Amniotic stem cell (primary cell): Measurements from ENCODE around the gene SRGAP2C.
"Not testable (repeated sequence)": the region's sequence is repeated elsewhere in the genome, so short reads cannot be mapped to it uniquely, and the experiment has no call there.

Experiments
- DNase-seq: peaks from one replicate; lab custom pipeline; 2025; lab: John Stamatoyannopoulos, UW

Gene SRGAP2C

GRCh38 chr1:121186191-121186590 lies 1.4 kb downstream of the SRGAP2C start:
- DNase-seq = not testable (repeated sequence)

GRCh38 chr1:121187914-121188313 lies 3.1 kb downstream of the SRGAP2C start:
- not testable (repeated sequence) for DNase-seq

- DNase-seq = not testable (repeated sequence)
Observed at GRCh38 chr1:121192512-121192911, 7.7 kb downstream of the SRGAP2C start.

- DNase-seq = not testable (repeated sequence)
Observed at GRCh38 chr1:121197095-121197882, 12.5 kb downstream of the SRGAP2C start.

- not testable (repeated sequence) for DNase-seq
Observed at GRCh38 chr1:121199763-121200162, 15.0 kb downstream of the SRGAP2C start.

GRCh38 chr1:121200232-121200631 lies 15.5 kb downstream of the SRGAP2C start:
- not testable (repeated sequence) for DNase-seq

GRCh38 chr1:121200985-121201981 lies 16.5 kb downstream of the SRGAP2C start:
- not testable (repeated sequence) for DNase-seq

- DNase-seq = not testable (repeated sequence)
Observed at GRCh38 chr1:121202986-121203385, 18.2 kb downstream of the SRGAP2C start.

GRCh38 chr1:121205786-121206711 lies 21.3 kb downstream of the SRGAP2C start:
- not testable (repeated sequence) for DNase-seq

- not testable (repeated sequence) for DNase-seq
Observed at GRCh38 chr1:121207328-121207727, 22.6 kb downstream of the SRGAP2C start.

GRCh38 chr1:121208375-121208774 lies 23.6 kb downstream of the SRGAP2C start:
- not testable (repeated sequence) for DNase-seq

- DNase-seq = not testable (repeated sequence)
Observed at GRCh38 chr1:121210778-121211177, 26.0 kb downstream of the SRGAP2C start.

GRCh38 chr1:121213491-121213890 lies 28.7 kb downstream of the SRGAP2C start:
- not testable (repeated sequence) for DNase-seq

- not testable (repeated sequence) for DNase-seq
Observed at GRCh38 chr1:121214544-121215156, 29.9 kb downstream of the SRGAP2C start.

- not testable (repeated sequence) for DNase-seq
Observed at GRCh38 chr1:121215699-121216417, 31.1 kb downstream of the SRGAP2C start.

GRCh38 chr1:121216676-121217075 lies 31.9 kb downstream of the SRGAP2C start:
- not testable (repeated sequence) for DNase-seq

- DNase-seq = not testable (repeated sequence)
Observed at GRCh38 chr1:121221770-121222169, 37.0 kb downstream of the SRGAP2C start.

- not testable (repeated sequence) for DNase-seq
Observed at GRCh38 chr1:121224714-121225113, 39.9 kb downstream of the SRGAP2C start.

GRCh38 chr1:121226295-121226904 lies 41.6 kb downstream of the SRGAP2C start:
- not testable (repeated sequence) for DNase-seq

- not testable (repeated sequence) for DNase-seq
Observed at GRCh38 chr1:121226925-121227324, 42.1 kb downstream of the SRGAP2C start.
